PFSK-1 (cell line): Measurements from ENCODE around the gene ROBO1.

Experiments
- FOXP2 ChIP-seq: optimal IDR thresholded peaks from 2 replicates; pipeline ENCODE3; 2011; ENCODE audit warnings: borderline replicate concordance, control low read depth, inconsistent platforms; ENCODE audit not compliant: insufficient read depth; ENCODE audit errors: extremely low read length, extremely low read depth
- POLR2AphosphoS5 ChIP-seq: IDR thresholded peaks from 2 replicates; pipeline ENCODE4 v1.6.1; 2012; ENCODE audit warnings: low read depth, mild to moderate bottlenecking, control low read depth, low read length, moderate library complexity
- REST ChIP-seq, 2 experiments: IDR thresholded peaks; 2 replicates each; pipeline versions ENCODE4 v1.6.1 to v1.8.0; 2011 to 2012; ENCODE audit warnings: low read depth in 2 of 2, low read length in 2 of 2, control low read depth in 1 of 2, inconsistent platforms in 1 of 2, mild to moderate bottlenecking in 1 of 2, moderate library complexity in 1 of 2; ENCODE audit not compliant: insufficient read depth in 1 of 2
- SIN3A ChIP-seq: IDR thresholded peaks from 2 replicates; pipeline ENCODE4 v1.6.1; 2012; ENCODE audit warnings: mild to moderate bottlenecking, low read length, moderate library complexity, borderline replicate concordance; ENCODE audit not compliant: insufficient read depth
- TAF1 ChIP-seq: IDR thresholded peaks from 2 replicates; pipeline ENCODE4 v1.6.1; 2012; ENCODE audit warnings: low read length, control low read depth, borderline replicate concordance; ENCODE audit not compliant: insufficient read depth

DNA sequence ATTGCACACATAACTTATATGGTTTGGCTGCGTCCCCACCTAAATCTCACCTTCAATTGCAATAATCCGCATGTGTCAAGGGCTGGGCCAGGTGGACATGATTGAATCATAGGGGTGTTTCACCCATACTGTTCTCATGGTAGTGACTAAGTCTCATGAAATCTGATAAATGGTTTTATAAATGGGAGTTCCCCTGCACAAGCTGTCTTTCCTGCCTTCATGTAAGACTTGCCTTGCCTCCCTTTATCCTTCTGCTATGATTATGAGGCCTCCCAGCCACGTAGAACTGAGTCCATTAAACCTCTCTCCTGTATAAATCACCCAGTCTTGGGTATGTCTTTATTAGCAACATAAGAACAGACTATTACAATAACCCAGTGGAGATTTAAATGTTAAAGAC lies 653.9 kb downstream of the ROBO1 start:
- TF ChIP-seq REST (IDR thresholded peaks at IDR 0.05; ENCODE audit: insufficient read depth in 1 of 2, low read depth in 2 of 2, low read length in 2 of 2) (no peak), TAF1 (no peak), POLR2AphosphoS5 (no peak), SIN3A (no peak), FOXP2 (no peak)
